ENCODE measurements around the gene SLIT3.

SLIT3 gene

DNA sequence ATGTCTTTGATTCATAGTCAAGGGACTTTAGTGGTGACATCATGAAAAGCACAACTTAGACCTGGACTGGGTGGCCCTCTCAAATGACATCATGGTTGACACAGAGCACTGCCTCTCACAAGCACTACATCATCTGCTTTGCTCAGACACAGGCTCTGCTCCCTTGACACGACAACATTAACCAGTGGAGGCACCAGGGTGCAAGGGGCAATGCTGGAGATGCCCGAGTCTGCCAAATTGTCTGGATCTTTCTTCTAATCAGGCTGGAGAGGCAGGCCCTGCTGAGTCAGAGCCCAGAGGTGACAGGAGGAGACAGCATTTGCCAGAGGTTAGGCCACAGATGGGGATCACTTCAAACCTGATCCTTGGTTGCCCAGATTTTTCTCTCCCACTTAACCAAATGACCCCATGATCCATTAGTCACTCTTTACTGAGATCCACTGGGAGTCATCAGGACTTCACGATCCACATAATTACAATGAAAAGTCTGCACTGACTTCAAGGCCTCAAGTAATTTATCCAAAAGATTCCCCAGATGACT, 174.4 kb downstream of the SLIT3 start:
- H3K4me3 ChIP-seq (ENCODE audit: low read depth, low read length) = no peak overlapping the region
- DNase-seq (ENCODE audit: low read depth) = no peak
- TF ChIP-seq, protein P1, sequence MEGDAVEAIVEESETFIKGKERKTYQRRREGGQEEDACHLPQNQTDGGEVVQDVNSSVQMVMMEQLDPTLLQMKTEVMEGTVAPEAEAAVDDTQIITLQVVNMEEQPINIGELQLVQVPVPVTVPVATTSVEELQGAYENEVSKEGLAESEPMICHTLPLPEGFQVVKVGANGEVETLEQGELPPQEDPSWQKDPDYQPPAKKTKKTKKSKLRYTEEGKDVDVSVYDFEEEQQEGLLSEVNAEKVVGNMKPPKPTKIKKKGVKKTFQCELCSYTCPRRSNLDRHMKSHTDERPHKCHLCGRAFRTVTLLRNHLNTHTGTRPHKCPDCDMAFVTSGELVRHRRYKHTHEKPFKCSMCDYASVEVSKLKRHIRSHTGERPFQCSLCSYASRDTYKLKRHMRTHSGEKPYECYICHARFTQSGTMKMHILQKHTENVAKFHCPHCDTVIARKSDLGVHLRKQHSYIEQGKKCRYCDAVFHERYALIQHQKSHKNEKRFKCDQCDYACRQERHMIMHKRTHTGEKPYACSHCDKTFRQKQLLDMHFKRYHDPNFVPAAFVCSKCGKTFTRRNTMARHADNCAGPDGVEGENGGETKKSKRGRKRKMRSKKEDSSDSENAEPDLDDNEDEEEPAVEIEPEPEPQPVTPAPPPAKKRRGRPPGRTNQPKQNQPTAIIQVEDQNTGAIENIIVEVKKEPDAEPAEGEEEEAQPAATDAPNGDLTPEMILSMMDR (IDR thresholded peaks at IDR 0.05; ENCODE audit: insufficient read depth, low read depth, low read length, missing control alignments) = no peak

DNA sequence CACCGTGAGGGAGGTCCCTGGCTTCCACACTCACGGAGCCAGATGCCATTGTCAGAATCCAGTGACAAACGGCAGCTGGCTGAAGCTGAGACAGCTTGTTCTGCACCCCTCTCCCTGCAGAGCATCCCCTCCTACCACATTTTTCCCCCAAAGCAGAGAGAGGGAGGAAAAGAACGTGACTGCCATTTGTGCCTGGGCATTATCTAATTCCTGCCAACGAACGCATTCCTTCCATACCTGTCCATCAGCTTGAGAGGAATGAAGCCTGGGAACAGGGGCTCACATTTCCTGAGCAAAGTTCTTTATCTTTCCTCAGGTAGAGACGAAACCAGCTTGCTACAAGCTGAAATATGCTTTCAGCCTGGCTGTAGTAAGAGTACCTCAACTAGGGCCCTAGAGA, 175.4 kb downstream of the SLIT3 start:
- H3K4me3 ChIP-seq (ENCODE audit: low read depth, low read length) = no peak overlapping the region
- DNase-seq (ENCODE audit: low read depth) = no peak
- TF ChIP-seq, protein P1 (IDR thresholded peaks at IDR 0.05; ENCODE audit: insufficient read depth, low read depth, low read length, missing control alignments) = no peak

DNA sequence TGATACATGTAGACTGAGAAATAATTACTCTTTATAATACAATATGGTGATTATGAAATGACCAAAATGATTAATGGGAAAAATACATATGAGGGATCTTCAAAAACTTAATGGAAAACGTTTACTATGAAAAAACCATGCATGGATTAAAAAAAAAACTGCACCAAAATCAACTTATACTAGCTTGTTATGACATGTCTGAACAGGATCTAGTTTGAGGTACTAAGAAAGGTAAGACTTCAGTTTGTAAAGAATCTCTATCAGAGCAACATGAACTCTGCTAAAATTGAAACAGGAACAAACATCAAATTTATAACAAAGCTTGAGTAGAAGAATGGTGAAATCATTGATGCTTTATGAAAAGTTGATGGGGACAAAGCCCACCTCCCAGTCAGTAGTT, 178.0 kb downstream of the SLIT3 start:
- TF ChIP-seq, protein P1 (IDR thresholded peaks at IDR 0.05; ENCODE audit: insufficient read depth, low read depth, low read length, missing control alignments) = no peak
- no peak for DNase-seq (ENCODE audit: low read depth)
- no peak overlapping the region for H3K4me3 ChIP-seq (ENCODE audit: low read depth, low read length)

DNA sequence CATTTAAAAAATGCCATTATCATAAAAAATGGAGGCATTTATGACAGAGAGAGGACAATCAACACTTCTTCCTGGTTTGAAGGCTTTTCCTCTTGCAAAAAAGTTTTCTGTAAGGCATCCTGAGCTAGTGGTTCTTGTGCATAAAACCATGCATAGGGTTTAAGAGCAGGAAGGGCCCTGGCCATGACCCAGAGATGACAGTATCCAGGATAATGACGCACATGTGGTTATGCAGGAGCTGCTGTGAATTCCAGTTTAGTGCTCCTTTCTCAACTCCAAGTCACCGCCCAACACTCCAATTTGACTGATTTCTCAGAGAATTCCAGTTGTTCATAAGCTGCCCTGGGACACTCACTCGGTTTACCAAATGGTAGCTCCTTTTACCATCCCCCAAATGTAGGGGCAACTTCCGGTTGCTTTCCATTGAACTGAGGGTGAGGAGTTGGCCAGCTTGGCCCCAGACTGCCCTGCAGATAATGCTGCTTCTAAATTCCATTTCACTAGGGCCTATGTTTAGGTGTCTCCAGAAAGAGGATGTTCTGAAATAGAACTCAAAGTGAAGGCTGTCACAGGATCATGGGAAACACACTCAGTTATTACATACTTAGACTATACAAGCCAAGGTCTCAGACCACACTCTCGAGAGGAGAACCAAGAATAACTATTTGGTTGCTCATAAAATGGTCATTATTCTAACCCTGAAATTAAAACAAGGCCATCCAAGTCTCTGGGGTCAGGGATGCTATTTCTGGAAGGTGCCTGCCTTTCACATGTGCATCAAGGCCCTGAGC, 179.1 kb downstream of the SLIT3 start:
- H3K4me3 ChIP-seq (ENCODE audit: low read depth, low read length) = no peak overlapping the region
- DNase-seq (ENCODE audit: low read depth) = no peak
- TF ChIP-seq, protein P1 (IDR thresholded peaks at IDR 0.05; ENCODE audit: insufficient read depth, low read depth, low read length, missing control alignments) = no peak

DNA sequence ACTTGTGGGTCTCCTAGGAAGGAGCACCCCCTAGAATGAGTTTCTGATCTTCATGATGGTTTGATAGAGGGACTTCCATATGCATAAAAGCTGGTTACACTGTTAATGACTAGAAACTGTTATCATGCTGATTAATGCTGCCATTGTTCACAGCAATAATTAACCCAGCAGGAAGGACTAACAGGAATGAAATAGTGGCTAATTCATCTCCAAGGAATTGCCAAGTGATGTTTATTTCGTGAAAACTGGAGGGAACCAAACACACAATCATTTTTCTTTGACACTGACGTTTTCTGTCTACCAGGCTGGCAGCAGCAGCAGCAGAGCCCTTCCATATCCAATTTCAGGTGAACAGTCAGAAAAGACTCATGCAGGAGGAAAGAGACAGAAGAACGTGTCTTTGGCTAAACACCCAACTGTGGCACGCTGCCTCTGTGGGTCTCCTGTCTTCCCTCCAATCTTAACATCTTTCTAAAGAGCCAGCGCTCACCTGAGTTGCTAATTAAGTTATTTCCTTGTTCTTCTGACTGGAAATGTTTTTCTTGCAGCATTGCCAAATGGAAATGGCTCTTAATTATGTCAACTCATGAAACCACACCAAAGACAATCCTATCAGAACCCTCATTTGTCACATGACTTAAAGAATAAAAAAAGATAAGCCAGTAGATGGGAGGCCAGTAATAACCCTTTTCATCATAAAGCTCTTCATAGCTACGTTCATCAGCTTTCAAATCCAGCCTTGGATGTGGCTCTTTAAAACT, 181.5 kb downstream of the SLIT3 start:
- TF ChIP-seq, protein P1 (IDR thresholded peaks at IDR 0.05; ENCODE audit: insufficient read depth, low read depth, low read length, missing control alignments) = no peak
- no peak for DNase-seq (ENCODE audit: low read depth)
- no peak overlapping the region for H3K4me3 ChIP-seq (ENCODE audit: low read depth, low read length)

DNA sequence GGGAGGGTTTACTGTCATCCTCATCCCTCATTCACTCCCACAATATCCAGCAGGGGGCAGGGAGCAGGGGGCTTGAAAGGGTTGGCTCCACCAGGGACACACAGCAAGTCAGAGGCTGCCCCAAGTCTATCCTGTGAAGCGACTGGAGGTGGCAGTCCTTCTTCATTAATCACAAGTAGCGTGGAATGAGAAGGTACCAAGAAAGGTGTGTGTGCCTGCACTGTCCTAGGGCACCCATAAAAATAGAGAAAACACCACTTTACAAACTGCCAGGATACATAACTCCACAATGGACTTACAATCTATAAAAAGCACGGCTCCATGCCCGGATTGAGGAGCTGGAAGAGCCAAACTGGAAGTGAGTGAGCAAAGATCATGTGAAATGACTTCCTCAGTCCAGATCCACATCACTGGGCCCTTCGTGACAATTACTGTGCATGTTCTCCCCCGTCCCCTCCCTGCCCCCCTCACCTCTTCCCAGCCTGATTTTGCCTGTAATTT, 183.9 kb downstream of the SLIT3 start:
- no peak for DNase-seq (ENCODE audit: low read depth)
- no peak overlapping the region for H3K4me3 ChIP-seq (ENCODE audit: low read depth, low read length)
- TF ChIP-seq, protein P1 (IDR thresholded peaks at IDR 0.05; ENCODE audit: insufficient read depth, low read depth, low read length, missing control alignments) = no peak

All from GM12865 (cell line).